HEK293T (cell line): ENCODE measurements around the gene TCF7L2.

ENCODE experiments used
- CTCF ChIA-PET: fragments of 350-600 bp; formaldehyde crosslinking; extraction: SDS; loops from one replicate; lab custom pipeline; 2021; ENCODE audit warnings: antibody characterized with exemption, inconsistent platforms; lab: Yijun Ruan, JAX
- POLR2A ChIA-PET: fragments of 350-600 bp; formaldehyde crosslinking; extraction: SDS; loops from one replicate; lab custom pipeline; 2020; ENCODE audit warnings: antibody characterized with exemption, inconsistent platforms; lab: Yijun Ruan, JAX
- DNase-seq: peaks from one replicate; pipeline ENCODE4 v3.0.0; 2012; ENCODE audit warnings: mixed read lengths; ENCODE audit errors: extremely low spot score
- ARNT ChIP-seq: fragments of 450-650 bp; IDR thresholded peaks from 2 replicates; pipeline ENCODE4 v1.6.1; 2017; ENCODE audit warnings: mild to moderate bottlenecking
- BHLHE40 ChIP-seq: fragments of 450-650 bp; IDR thresholded peaks from 2 replicates; pipeline ENCODE4 v1.6.1; 2016; ENCODE audit warnings: mild to moderate bottlenecking, moderate library complexity, borderline replicate concordance
- CTBP1 ChIP-seq: fragments of 450-650 bp; IDR thresholded peaks from 2 replicates; pipeline ENCODE4 v1.6.1; 2016; ENCODE audit warnings: borderline replicate concordance
- ELF4 ChIP-seq: fragments of 450-650 bp; IDR thresholded peaks from 2 replicates; pipeline ENCODE4 v1.6.1; 2017; ENCODE audit warnings: antibody characterized with exemption
- FOXA1 ChIP-seq: fragments of 450-650 bp; IDR thresholded peaks from 2 replicates; pipeline ENCODE4 v1.6.1; 2016; ENCODE audit warnings: mild to moderate bottlenecking
- FOXK2 ChIP-seq: fragments of 450-650 bp; IDR thresholded peaks from 2 replicates; pipeline ENCODE4 v1.6.1; 2016; ENCODE audit warnings: mild to moderate bottlenecking
- FOXM1 ChIP-seq: fragments of 450-650 bp; IDR thresholded peaks from 2 replicates; pipeline ENCODE4 v1.6.1; 2017; ENCODE audit warnings: mild to moderate bottlenecking, borderline replicate concordance
- HDGF ChIP-seq: fragments of 450-650 bp; IDR thresholded peaks from 2 replicates; pipeline ENCODE4 v1.6.1; 2017; ENCODE audit warnings: antibody characterized with exemption, borderline replicate concordance
- L3MBTL2 ChIP-seq: fragments of 450-650 bp; conservative IDR thresholded peaks from 2 replicates; pipeline ENCODE4 v1.6.1; 2016; ENCODE audit warnings: mild to moderate bottlenecking
- LEF1 ChIP-seq: fragments of 450-650 bp; IDR thresholded peaks from 2 replicates; pipeline ENCODE4 v1.6.1; 2017; ENCODE audit warnings: mild to moderate bottlenecking, borderline replicate concordance
- NFRKB ChIP-seq: fragments of 450-650 bp; IDR thresholded peaks from 2 replicates; pipeline ENCODE4 v1.6.1; 2016; ENCODE audit warnings: mild to moderate bottlenecking, moderate library complexity
- SP1 ChIP-seq: fragments of 450-650 bp; IDR thresholded peaks from 2 replicates; pipeline ENCODE4 v1.6.1; 2017
- SUZ12 ChIP-seq: fragments of 450-650 bp; IDR thresholded peaks from 2 replicates; pipeline ENCODE4 v1.6.1; 2016; ENCODE audit warnings: mild to moderate bottlenecking
- TARDBP ChIP-seq: fragments of 450-650 bp; IDR thresholded peaks from 2 replicates; pipeline ENCODE4 v1.6.1; 2016
- ZNF384 ChIP-seq: fragments of 450-650 bp; IDR thresholded peaks from 2 replicates; pipeline ENCODE4 v1.6.1; 2016
- TF ChIP-seq, protein P1 (sequence below): fragments of 450-650 bp; IDR thresholded peaks from 2 replicates; pipeline ENCODE4 v1.6.1; 2016

TCF7L2 gene

DNA sequence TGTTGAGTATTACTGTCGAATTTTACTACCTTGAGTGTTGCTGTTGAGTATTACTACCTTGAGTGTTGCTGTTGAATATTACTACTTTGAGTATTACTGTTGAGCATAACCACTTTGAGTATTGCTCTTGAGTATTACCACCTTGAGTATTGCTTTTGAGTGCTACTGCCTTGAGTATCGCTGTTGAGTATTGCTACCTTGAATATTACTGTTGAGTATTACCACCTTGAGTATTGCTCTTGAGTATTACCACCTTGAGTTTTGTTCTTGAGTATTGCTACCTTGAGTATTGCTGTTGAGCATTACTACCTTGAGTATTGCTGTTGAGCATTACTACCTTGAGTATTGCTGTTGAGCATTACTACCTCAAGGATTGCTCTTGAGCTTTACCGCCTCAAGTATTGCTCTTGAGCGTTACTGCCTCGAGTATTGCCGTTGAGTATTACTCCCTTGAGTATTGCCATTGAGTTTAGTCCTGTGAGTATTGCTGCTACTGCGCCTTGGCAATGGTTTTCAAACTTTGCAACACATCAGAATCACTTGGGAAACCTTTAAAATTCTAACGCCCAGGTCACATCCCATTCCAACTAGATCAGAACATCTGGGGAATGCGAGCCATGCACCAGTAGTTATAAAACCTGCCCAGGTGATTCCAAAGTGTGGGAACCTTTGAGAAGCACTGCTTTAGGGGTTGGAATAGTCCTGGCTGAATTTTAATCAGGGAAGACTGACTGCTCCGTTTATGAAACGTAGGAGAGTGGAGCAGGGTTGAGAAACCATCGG lies 61.7 kb downstream of the TCF7L2 start:
- CTCF ChIA-PET, result no interaction called here
- DNase-seq, result no peak
- POLR2A ChIA-PET, result interaction anchor here (1.1 kb wide), 1 partner anchor 60 kb away, joined by 4 read pairs; no protein-coding TSS in a partner anchor
- no peak for TF ChIP-seq HDGF
- no peak for TF ChIP-seq ELF4
- TF ChIP-seq, protein P1, sequence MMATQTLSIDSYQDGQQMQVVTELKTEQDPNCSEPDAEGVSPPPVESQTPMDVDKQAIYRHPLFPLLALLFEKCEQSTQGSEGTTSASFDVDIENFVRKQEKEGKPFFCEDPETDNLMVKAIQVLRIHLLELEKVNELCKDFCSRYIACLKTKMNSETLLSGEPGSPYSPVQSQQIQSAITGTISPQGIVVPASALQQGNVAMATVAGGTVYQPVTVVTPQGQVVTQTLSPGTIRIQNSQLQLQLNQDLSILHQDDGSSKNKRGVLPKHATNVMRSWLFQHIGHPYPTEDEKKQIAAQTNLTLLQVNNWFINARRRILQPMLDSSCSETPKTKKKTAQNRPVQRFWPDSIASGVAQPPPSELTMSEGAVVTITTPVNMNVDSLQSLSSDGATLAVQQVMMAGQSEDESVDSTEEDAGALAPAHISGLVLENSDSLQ, result no peak
- no peak for TF ChIP-seq ARNT
- no peak for TF ChIP-seq FOXM1
- TF ChIP-seq FOXK2, result no peak
- no peak for TF ChIP-seq L3MBTL2
- no peak for TF ChIP-seq LEF1
- no peak for TF ChIP-seq NFRKB
- TF ChIP-seq SP1, result no peak
- TF ChIP-seq SUZ12, result no peak
- no peak for TF ChIP-seq FOXA1
- TF ChIP-seq TARDBP, result no peak
- TF ChIP-seq ZNF384, result no peak

DNA sequence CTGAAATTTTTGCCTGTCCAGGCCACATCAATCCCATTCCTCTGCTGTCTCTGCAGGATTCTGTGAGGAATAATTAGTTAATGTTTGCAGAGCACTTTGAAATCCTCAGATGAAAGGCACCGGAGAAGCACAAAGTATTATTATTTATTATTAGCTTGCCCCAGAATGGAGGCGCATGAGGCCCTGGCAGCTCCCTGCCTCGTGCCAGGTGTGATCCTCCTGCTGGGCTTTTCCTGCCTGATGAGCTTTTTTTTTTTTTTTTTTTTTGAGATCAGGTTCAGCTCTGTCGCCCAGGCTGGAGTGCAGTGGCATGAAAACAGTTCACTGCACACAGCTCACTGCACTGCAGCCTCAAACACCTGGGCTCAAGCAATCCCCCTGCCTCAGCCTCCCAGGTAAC lies 65.2 kb downstream of the TCF7L2 start:
- POLR2A ChIA-PET, result no interaction called here
- DNase-seq, result no peak
- CTCF ChIA-PET, result interaction anchor here (0.6 kb wide), 1 partner anchor 221 kb away, joined by 3 read pairs; no protein-coding TSS in a partner anchor

DNA sequence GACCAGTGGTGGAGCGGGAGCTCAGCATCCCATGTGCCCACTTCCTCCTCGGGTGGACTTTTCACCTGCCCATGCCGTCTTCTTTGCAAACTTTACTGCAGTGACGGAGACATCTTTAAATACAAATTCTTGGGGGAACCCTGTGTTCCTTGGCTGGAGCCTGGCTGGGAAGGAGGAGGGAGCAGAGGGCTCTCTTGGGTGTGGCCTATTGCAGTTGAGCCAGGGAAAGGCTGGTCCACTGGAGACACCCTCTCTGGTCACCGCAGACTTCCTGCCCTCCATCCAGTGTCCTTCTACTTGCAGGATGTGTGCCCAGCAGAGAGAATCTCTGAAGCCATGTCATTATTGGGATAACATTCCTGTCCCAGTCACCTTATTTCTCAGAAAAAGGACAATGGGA lies 67.3 kb downstream of the TCF7L2 start:
- no peak for TF ChIP-seq ARNT
- TF ChIP-seq HDGF, result no peak
- TF ChIP-seq ZNF384, result no peak
- TF ChIP-seq FOXK2, result no peak
- no peak for TF ChIP-seq FOXM1
- no peak for TF ChIP-seq SUZ12
- no peak for TF ChIP-seq CTBP1
- TF ChIP-seq TARDBP, result no peak
- TF ChIP-seq FOXA1, result no peak
- no peak for TF ChIP-seq LEF1
- TF ChIP-seq NFRKB, result no peak
- TF ChIP-seq L3MBTL2, result no peak
- ChIA-PET CTCF (no interaction called here), POLR2A (no interaction called here)
- DNase-seq, result no peak

More for the DNA sequence above, 65.2 kb downstream of the TCF7L2 start:
- TF ChIP-seq ZNF384 (no peak), SUZ12 (no peak), LEF1 (no peak), ARNT (no peak), BHLHE40 (no peak)

DNA sequence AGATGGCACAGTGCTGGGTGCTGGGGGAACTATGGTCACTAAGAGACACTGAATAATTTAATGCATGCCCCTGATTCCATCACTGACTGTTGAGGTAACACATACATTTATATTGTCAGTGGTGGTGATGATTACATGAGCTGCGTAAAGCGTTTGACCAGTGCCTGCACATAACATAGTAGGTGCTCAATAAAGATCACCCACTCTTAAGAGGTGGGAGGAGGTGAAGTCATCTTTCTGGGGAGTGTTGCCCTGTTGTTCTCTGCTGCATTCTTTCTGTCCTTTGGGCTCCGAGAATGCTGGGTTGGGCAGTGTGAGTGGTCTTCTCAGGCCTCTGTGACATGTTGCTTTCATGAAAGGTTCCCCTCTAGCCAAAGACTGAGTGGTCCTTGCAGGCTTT lies 68.0 kb downstream of the TCF7L2 start:
- no peak for DNase-seq
- ChIA-PET CTCF (no interaction called here), POLR2A (no interaction called here)
- TF ChIP-seq TARDBP (no peak), ARNT (no peak)

DNA sequence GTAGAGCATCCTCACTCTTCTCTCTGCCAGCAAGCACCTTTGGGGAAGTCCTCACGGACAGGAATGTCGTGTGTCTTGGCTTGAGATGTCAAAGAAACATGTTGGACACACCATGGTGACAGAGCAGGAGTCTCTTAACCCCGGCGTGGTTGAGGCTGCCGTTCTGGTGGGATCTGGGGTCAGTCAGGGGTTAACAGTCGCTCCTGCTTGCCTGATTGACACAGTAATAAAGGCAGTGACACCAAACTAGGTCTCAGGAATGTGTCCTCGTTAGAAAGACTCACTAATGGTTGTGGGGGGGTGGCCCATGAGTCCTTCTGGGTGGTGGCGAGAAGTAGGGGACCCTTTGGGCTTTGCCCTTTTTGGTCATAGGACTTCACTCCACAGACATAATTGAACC lies 69.0 kb downstream of the TCF7L2 start:
- POLR2A ChIA-PET, result no interaction called here

DNA sequence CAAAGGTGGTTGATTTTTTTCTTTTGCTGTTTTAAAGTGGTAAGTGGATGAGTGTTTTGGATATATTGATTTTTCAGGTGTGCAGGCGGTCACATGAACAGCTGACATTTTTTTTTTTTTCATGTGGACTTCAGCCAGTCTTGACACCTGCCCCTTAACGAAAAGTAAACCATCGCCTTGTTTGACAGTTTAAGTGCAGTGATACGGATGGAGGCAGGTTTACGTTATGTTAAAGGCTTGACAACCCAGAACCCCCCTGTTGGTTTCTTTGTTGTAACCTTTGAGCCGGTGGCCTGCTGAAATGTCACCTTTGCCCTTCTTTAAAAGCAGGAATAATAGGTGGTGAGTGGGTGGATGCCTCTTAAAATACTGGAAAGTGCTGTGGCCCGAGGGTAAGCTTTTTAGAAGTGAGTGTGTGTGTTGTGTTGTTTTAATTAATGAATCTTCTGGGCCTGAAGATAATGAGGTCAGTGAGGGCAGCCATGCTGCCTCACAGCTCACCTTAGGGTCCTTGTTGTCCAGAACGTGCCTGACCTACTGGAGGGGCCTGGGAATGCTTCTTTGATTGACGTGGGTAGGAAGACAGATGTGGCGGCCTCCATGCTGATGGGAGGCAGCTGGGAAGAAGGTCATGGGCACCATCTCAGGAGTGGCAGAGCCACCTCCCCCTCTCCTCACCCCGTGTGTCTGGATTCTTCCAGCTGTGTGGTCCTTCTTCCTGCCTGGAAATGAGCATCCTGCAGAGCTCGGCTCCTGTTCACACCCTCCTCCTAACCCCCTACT lies 69.8 kb downstream of the TCF7L2 start:
- ChIA-PET POLR2A (no interaction called here), CTCF (no interaction called here)
- DNase-seq, result no peak
- no peak for TF ChIP-seq HDGF
- no peak for TF ChIP-seq SP1
- no peak for TF ChIP-seq ZNF384
- no peak for TF ChIP-seq NFRKB
- TF ChIP-seq TARDBP, result no peak
- no peak for TF ChIP-seq FOXA1
- no peak for TF ChIP-seq LEF1
- TF ChIP-seq BHLHE40, result no peak

More for the DNA sequence above, 69.0 kb downstream of the TCF7L2 start:
- CTCF ChIA-PET, result no interaction called here
- no peak for DNase-seq
- TF ChIP-seq L3MBTL2, result no peak
- no peak for TF ChIP-seq ELF4
- no peak for TF ChIP-seq FOXA1
- no peak for TF ChIP-seq NFRKB
- TF ChIP-seq CTBP1, result no peak

DNA sequence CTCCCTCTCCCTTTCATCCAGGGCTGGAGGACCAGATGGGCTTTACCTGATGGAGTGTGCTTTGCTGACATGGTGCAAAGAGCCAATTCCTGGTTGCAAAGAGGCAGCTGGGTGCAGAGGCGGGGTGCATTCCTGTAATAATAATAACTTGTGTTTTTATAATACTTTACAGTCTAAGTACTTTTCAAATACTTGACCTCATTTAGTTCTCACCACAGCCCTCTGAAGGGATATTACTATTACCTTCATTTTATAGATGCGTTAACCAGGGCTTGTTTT lies 70.4 kb downstream of the TCF7L2 start:
- no peak for DNase-seq
- TF ChIP-seq ZNF384 (no peak), LEF1 (no peak)
- POLR2A ChIA-PET, result no interaction called here
- CTCF ChIA-PET, result no interaction called here

DNA sequence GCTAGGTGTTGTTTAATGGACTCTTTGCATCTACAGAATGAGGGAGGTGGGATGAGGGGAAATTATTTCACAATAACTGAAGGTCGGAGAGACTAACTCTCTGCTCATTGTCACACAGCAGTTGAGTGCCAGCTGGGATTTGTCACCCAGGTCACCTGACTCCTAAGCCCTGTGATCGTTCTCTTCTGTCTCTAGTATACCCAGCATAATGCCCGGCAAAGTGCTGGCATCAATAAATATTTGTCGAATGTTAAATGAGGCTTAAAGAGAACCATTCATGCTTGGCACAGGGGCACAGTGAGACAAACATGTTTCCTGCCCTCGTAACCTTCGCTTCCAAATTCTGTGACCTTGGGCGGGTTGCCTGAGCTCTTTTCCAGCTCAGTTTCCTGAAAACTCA lies 70.8 kb downstream of the TCF7L2 start:
- TF ChIP-seq, protein P1, result no peak
- TF ChIP-seq SP1 (no peak), L3MBTL2 (no peak), HDGF (no peak), CTBP1 (no peak)
- ChIA-PET POLR2A (no interaction called here), CTCF (no interaction called here)
- DNase-seq, result no peak
